Measurements from ENCODE around the gene C11orf42. TPM values are rescaled to one million over a fixed set of nuclear protein-coding genes. Genes with fewer than 3 reads are reported as not detected.
A peak's percentile ranks its signal among the peaks of the same experiment; 100 is the strongest.

Gene C11orf42
- total and polyA plus RNA-seq, 4 donors: not detected

DNA sequence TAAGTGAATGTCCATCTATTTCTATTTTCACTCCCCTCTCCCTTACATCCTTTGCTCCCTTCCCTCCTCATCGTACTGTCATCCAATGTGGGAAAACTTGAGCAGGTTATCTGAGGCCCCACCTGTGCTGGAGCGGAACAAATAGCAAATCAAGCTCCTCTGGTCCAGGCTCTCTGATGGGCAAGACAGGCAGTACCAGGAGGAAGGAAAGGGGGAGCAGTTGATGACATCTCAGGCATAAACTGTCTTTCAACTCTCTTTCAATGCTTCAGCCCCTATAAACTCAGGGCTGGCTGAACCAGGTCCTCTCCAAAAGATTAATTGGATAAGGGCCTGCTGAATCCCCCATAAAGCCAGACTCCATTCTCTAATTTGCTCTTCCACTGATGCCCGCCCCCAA lies 52.8 kb downstream of the C11orf42 start:
- no peak overlapping the region for H3K27ac ChIP-seq (ENCODE audit: low read depth in 1 of 2, low read length in 1 of 2)
- H3K36me3 ChIP-seq (ENCODE audit: control insufficient read depth in 4 of 4, insufficient read depth in 4 of 4, low read length in 4 of 4): no peaks in the 10 kb centered on the region
- ATAC-seq (ENCODE audit: insufficient read depth, low FRiP score) (no peak), DNase-seq (no peak)
- peaks cover 0 to 61% (median 59%) of the 10 kb centered on the region in 3 donors for H3K27me3 ChIP-seq (ENCODE audit: control insufficient read depth in 3 of 3, insufficient read depth in 3 of 3, low read length in 2 of 3)
- TF ChIP-seq, protein P1, sequence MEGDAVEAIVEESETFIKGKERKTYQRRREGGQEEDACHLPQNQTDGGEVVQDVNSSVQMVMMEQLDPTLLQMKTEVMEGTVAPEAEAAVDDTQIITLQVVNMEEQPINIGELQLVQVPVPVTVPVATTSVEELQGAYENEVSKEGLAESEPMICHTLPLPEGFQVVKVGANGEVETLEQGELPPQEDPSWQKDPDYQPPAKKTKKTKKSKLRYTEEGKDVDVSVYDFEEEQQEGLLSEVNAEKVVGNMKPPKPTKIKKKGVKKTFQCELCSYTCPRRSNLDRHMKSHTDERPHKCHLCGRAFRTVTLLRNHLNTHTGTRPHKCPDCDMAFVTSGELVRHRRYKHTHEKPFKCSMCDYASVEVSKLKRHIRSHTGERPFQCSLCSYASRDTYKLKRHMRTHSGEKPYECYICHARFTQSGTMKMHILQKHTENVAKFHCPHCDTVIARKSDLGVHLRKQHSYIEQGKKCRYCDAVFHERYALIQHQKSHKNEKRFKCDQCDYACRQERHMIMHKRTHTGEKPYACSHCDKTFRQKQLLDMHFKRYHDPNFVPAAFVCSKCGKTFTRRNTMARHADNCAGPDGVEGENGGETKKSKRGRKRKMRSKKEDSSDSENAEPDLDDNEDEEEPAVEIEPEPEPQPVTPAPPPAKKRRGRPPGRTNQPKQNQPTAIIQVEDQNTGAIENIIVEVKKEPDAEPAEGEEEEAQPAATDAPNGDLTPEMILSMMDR (IDR thresholded peaks at IDR 0.05; ENCODE audit: control extremely low read depth, extremely low read depth): no peak
- peaks cover 0 to 12% (median 0%) of the 10 kb centered on the region in 5 donors for H3K4me1 ChIP-seq (ENCODE audit: control insufficient read depth in 5 of 5, insufficient read depth in 5 of 5, low read length in 5 of 5)
- H3K9me3 ChIP-seq (ENCODE audit: control insufficient read depth in 4 of 4, insufficient read depth in 3 of 4, low read length in 3 of 4): peaks cover 0 to 4% (median 0%) of the 10 kb centered on the region in 4 donors
- H3K9ac ChIP-seq (ENCODE audit: insufficient read depth in 1 of 2, low read length in 2 of 2): no peak overlapping the region
- WGBS, 2 donors: 81 to 83% methylated on average over 3 of the region's 3 CpGs
- no peak overlapping the region for H3K4me3 ChIP-seq

DNA sequence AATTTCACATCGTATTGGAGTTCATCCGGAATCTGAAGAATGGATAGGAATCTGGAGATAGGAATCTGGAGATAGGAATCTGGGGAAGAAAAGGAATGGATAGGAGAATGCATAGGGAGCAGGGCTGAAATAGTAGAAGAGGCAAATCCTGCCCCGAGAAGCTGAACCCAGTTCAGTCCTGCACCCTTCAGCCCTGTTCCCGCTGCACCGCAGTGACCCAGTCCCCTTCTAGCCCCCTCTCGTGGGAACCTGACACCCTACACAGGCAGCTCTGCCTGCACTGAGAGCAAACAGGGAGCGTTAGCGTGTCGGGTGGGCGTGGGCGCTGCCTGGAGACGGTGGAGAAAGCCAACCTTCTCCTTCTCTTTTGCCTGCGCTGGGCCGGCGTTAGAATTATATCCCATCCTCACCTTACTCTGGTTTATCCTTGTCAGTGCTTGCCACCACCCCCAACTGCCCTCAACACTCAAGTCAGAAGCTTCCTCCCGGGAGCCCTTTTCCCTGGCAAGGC lies 53.3 kb downstream of the C11orf42 start:
- DNase-seq (peak in 1 of 3 donors; percentile 18), ATAC-seq (ENCODE audit: insufficient read depth, low FRiP score) (no peak)
- Histone ChIP-seq H3K4me3 (no peak overlapping the region), H3K4me1 (ENCODE audit: control insufficient read depth in 5 of 5, insufficient read depth in 5 of 5, low read length in 5 of 5) (peaks cover 0 to 12% (median 0%) of the 10 kb centered on the region in 5 donors), H3K27me3 (ENCODE audit: control insufficient read depth in 3 of 3, insufficient read depth in 3 of 3, low read length in 2 of 3) (peaks cover 0 to 62% (median 59%) of the 10 kb centered on the region in 3 donors), H3K9ac (ENCODE audit: insufficient read depth in 1 of 2, low read length in 2 of 2) (no peak overlapping the region), H3K9me3 (ENCODE audit: control insufficient read depth in 4 of 4, insufficient read depth in 3 of 4, low read length in 3 of 4) (peaks cover 0 to 4% (median 0%) of the 10 kb centered on the region in 4 donors), H3K36me3 (ENCODE audit: control insufficient read depth in 4 of 4, insufficient read depth in 4 of 4, low read length in 4 of 4) (no peaks in the 10 kb centered on the region), H3K27ac (ENCODE audit: low read depth in 1 of 2, low read length in 1 of 2) (no peak overlapping the region)
- WGBS, 2 donors: 8 to 13% methylated on average over 16 of the region's 16 CpGs
- TF ChIP-seq, protein P1 (IDR thresholded peaks at IDR 0.05; ENCODE audit: control extremely low read depth, extremely low read depth): no peak

DNA sequence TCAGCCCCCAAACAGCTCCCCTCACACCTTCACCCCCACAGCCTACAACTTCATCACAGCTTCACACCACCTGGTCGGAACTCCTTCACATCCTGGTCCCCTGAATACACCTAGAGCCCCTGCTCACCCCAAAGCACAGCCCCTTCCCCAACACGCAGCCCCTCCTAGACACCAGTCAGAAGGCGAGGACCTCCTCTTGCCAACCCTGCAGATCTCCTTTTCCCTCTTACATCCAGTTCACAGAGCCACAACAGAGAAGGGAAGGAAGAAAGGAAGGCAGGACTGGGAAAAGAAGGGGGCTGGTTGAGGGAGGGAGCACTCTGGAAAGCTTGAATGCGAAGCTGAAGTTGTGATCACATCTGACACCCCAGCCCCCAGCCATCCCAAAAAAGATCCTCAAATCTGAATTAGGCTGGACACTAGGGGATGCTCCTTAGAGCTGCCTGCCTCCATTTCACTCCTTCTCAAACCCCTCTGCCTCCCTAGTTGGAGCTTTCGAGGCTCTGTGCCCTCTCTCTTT lies 54.9 kb downstream of the C11orf42 start:
- ATAC-seq (ENCODE audit: insufficient read depth, low FRiP score) (no peak), DNase-seq (no peak)
- Histone ChIP-seq H3K27ac (ENCODE audit: low read depth in 1 of 2, low read length in 1 of 2) (no peak overlapping the region), H3K4me3 (no peak overlapping the region), H3K9ac (ENCODE audit: insufficient read depth in 1 of 2, low read length in 2 of 2) (no peak overlapping the region), H3K27me3 (ENCODE audit: control insufficient read depth in 3 of 3, insufficient read depth in 3 of 3, low read length in 2 of 3) (peaks cover 0 to 62% (median 59%) of the 10 kb centered on the region in 3 donors), H3K9me3 (ENCODE audit: control insufficient read depth in 4 of 4, insufficient read depth in 3 of 4, low read length in 3 of 4) (peaks cover 0 to 5% (median 0%) of the 10 kb centered on the region in 4 donors), H3K4me1 (ENCODE audit: control insufficient read depth in 5 of 5, insufficient read depth in 5 of 5, low read length in 5 of 5) (peaks cover 0 to 12% (median 0%) of the 10 kb centered on the region in 5 donors), H3K36me3 (ENCODE audit: control insufficient read depth in 4 of 4, insufficient read depth in 4 of 4, low read length in 4 of 4) (no peaks in the 10 kb centered on the region)
- TF ChIP-seq, protein P1 (IDR thresholded peaks at IDR 0.05; ENCODE audit: control extremely low read depth, extremely low read depth): no peak
- WGBS, 2 donors: 50 to 55% methylated on average over 5 of the region's 5 CpGs

Other genes starting within 250 kb of the C11orf42 start
- gene OR56A5, start 237.1 kb upstream of the C11orf42 start, total RNA-seq: not detected
- not detected for gene OR56A5, start 237.1 kb upstream of the C11orf42 start, polyA plus RNA-seq
- under 1 TPM; 0.18 to 0.23 TPM for gene OR52L1, start 218.6 kb upstream of the C11orf42 start, total RNA-seq
- not detected for gene OR52L1, start 218.6 kb upstream of the C11orf42 start, polyA plus RNA-seq
- gene OR56A4, start 198.6 kb upstream of the C11orf42 start, total RNA-seq: under 1 TPM in 1 of 2 donors, not detected in 1; 0.06 TPM
- not detected for gene OR56A4, start 198.6 kb upstream of the C11orf42 start, polyA plus RNA-seq
- under 1 TPM in 1 of 2 donors, not detected in 1; 0.09 TPM for gene OR56A1, start 174.8 kb upstream of the C11orf42 start, total RNA-seq
- not detected for gene OR56A1, start 174.8 kb upstream of the C11orf42 start, polyA plus RNA-seq
- gene OR56B4, start 97.9 kb upstream of the C11orf42 start, total RNA-seq: not detected
- gene OR56B4, start 97.9 kb upstream of the C11orf42 start, polyA plus RNA-seq: not detected
- not detected for gene OR52B2, start 35.2 kb upstream of the C11orf42 start, total RNA-seq
- not detected for gene OR52B2, start 35.2 kb upstream of the C11orf42 start, polyA plus RNA-seq
- gene OR52W1, start 6.3 kb upstream of the C11orf42 start, total RNA-seq: not detected
- gene OR52W1, start 6.3 kb upstream of the C11orf42 start, polyA plus RNA-seq: not detected
- gene FHIP1B, start 29.1 kb downstream of the C11orf42 start, total RNA-seq: 10 to 100 TPM; 42.0 to 43.4 TPM
- 10 to 100 TPM; 40.9 to 41.5 TPM for gene FHIP1B, start 29.1 kb downstream of the C11orf42 start, polyA plus RNA-seq
- 10 to 100 TPM in 1 of 2 donors, 1 to 10 TPM in 1; 5.6 to 12.0 TPM for gene CNGA4, start 33.5 kb downstream of the C11orf42 start, total RNA-seq
- gene CNGA4, start 33.5 kb downstream of the C11orf42 start, polyA plus RNA-seq: 1 to 10 TPM in 1 of 2 donors, under 1 TPM in 1; 0.85 to 3.5 TPM
- not detected for gene CCKBR, start 54.3 kb downstream of the C11orf42 start, total RNA-seq
- gene CCKBR, start 54.3 kb downstream of the C11orf42 start, polyA plus RNA-seq: not detected
- 100 to 1,000 TPM in 1 of 2 donors, 10 to 100 TPM in 1; 23.2 to 122 TPM for gene CAVIN3, start 114.9 kb downstream of the C11orf42 start, total RNA-seq
- gene CAVIN3, start 114.9 kb downstream of the C11orf42 start, polyA plus RNA-seq: 100 to 1,000 TPM in 1 of 2 donors, 10 to 100 TPM in 1; 59.1 to 114 TPM
- 10 to 100 TPM; 19.3 to 69.5 TPM for gene SMPD1, start 184.9 kb downstream of the C11orf42 start, total RNA-seq
- gene SMPD1, start 184.9 kb downstream of the C11orf42 start, polyA plus RNA-seq: 10 to 100 TPM; 31.8 to 34.0 TPM
- gene APBB1, start 213.5 kb downstream of the C11orf42 start, total RNA-seq: 10 to 100 TPM; 38.9 to 42.0 TPM
- 10 to 100 TPM; 18.8 to 22.3 TPM for gene APBB1, start 213.5 kb downstream of the C11orf42 start, polyA plus RNA-seq
- 1 to 10 TPM; 2.3 to 3.5 TPM for gene HPX, start 235.4 kb downstream of the C11orf42 start, total RNA-seq
- 1 to 10 TPM in 1 of 2 donors, under 1 TPM in 1; 0.46 to 1.3 TPM for gene HPX, start 235.4 kb downstream of the C11orf42 start, polyA plus RNA-seq

Measured in lung (tissue), 12 donors.